GM18858 (cell line): ENCODE results near the gene ZNF496.
"Not testable (repeated sequence)": the region's sequence is repeated elsewhere in the genome, so short reads cannot be mapped to it uniquely, and the experiment has no call there.

Experiments
- ATAC-seq: cut with Tn5 transposase; IDR thresholded peaks from one replicate; pipeline ENCODE4 v1.9.1; 2021; ENCODE audit not compliant: unreplicated experiment

Gene ZNF496

GRCh38 chr1:247295746-247296145 is 35.9 kb downstream of the ZNF496 start:
- ATAC-seq: no peak

DNA sequence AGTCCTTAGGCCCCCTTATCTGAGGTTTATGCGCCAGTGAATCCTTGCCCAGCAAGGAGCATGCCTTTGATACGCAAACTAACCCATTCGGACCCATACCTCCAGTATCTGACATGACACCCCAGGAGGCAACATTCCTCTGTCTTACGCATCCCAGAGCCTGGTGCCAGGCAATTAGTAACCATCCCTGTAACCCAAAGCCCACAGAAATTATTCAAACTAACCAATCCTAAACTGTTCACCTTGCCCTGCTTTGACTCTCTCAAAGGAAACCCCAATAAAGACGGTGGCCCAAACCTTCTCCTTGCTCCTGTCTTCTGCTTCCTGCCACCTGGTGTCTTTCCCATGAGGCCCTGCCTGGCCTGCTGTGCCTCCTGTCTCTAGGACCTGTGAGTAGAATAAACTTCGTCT is 36.4 kb downstream of the ZNF496 start:
- no peak for ATAC-seq

GRCh38 chr1:247294282-247294681 is 37.4 kb downstream of the ZNF496 start:
- no peak for ATAC-seq

DNA sequence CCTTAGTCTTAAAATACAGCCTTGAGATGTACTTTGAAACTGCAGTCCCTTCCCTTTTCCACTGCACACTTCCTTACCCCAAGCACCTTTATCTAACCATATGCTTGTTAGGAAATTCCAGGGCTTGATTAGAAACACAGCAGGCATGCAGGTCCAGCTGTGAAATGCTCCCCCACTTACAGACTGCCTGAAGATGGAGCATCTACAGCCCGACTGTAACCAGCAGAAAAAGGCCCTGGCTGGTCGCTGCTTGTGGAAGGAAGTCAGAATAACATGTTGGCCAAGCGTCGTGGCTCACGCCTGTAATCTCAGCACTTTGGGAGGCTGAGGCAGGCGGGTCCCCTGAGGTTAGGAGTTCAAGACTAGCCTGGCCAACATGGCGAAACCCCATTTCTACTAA is 38.6 kb downstream of the ZNF496 start:
- no peak for ATAC-seq

- no peak for ATAC-seq
These were observed 39.7 kb downstream of the ZNF496 start for GRCh38 chr1:247291833-247292561.

GRCh38 chr1:247291161-247291560 is 40.5 kb downstream of the ZNF496 start:
- ATAC-seq: no peak

- ATAC-seq: no peak
These were observed 41.1 kb downstream of the ZNF496 start for GRCh38 chr1:247290576-247290975.

GRCh38 chr1:247289274-247289892 is 42.3 kb downstream of the ZNF496 start:
- ATAC-seq: not testable (repeated sequence)

DNA sequence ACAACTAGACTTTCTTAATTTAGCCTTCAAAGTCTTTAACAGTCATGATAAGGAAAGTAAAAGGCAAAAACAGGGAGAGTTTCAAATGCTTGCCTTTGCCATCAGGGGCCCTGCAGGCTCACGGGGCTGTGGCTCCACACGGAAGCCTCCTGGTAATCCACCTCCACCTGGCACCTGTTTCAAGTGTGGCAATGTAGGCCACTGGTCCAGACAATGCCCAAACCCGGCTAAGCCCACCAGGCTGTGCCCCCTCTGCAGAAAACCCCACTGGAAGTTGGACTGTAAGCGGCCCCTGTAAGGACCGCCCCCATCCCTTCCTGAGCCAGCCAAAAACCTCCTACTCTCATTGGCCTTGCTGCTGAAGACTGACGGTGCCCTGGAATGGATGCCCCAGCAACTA is 43.3 kb downstream of the ZNF496 start:
- no peak for ATAC-seq

DNA sequence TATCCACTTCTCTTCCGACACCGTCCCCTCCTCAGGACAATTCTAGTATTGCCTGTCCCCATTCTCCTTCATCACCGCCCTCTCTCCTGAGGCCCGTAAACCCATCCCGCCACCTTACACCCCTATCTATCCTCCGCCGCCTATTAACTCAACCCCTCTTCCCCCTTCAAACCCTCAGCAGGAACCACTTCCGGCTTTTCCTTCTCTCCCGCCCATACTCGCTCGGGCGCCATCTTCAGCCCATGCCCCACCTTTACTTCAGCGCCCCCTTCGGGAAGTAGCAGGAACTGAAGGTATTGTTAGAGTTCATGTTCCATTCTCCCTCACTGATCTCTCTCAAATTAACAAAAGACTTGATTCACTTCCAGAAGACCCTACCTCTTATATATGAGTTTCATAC is 44.2 kb downstream of the ZNF496 start:
- ATAC-seq: no peak

DNA sequence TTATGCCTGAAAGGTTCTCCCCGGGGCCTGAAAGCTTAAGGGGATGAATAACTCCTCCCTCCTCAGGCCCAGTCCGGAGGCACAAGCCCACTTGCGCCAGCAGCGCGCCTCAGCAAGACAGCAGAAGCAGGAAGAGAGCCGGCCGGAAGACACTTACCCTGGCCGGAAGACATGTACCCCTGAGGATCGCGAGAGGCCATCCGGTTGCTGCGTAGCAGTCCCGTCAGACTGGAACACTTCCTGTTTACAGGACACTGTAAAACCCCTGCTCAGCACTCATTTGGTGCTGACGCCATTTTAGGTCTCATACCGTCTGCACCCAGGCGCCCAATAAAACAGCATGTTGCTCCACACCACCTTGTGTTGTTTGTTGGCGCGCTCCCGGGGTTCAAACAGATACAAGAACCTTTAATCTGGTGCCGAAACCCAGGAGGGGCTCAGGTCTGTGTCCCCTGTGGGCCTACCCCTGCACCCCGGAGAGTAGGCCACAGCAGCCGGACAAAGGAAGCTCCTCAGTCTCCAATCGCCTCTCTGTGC is 45.5 kb downstream of the ZNF496 start:
- ATAC-seq: no peak

DNA sequence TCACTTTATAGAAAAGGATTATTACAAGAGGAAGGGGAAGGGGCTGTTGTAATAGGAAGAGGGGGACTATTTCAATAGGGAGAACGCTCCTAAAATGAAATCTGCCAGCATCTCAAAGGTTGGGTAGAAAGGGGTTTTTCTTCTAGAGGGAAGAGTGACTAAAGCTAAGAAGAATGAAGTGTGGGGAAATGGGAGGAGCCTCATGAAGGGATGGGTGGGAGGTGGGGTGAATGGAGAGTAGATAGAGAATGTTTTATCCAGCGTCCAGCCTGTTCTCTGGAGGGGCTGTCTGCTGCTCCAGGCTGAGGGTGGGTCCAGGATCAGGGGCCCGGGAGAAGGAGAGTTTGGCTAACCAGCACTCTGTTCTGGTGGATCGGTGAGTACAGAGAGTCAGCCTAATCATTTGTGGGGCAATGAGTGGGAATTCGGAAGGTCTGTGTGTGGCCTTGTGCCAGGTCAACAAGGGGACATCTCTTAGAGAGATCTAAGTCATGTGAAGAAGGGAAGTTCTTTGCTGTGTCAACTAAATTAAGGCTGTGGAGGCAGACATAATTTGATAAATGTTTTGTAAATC is 50.6 kb downstream of the ZNF496 start:
- ATAC-seq: no peak

GRCh38 chr1:247277191-247277590 is 54.5 kb downstream of the ZNF496 start:
- ATAC-seq: no peak

- ATAC-seq: no peak
These were observed 56.9 kb downstream of the ZNF496 start for GRCh38 chr1:247274605-247275256.

DNA sequence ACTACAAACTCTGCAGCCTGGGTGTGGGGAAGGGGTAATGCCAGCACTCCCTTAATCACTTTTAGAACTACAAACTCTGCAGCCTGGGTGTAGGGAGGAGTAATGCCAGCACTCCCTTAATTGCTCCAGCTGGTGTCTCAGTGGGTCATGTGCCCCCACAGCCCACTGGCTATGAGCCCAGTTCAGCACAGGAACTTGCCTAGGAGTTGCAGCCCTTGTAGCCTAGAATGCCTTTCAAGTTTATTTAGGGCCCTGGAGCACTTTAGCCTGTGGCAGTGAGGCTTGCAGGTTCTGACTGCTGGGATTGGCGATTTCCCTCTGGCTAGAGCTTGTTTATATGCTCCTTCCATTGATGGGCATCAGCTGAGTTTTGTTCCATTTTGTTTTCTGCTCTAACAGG is 58.7 kb downstream of the ZNF496 start:
- no peak for ATAC-seq

DNA sequence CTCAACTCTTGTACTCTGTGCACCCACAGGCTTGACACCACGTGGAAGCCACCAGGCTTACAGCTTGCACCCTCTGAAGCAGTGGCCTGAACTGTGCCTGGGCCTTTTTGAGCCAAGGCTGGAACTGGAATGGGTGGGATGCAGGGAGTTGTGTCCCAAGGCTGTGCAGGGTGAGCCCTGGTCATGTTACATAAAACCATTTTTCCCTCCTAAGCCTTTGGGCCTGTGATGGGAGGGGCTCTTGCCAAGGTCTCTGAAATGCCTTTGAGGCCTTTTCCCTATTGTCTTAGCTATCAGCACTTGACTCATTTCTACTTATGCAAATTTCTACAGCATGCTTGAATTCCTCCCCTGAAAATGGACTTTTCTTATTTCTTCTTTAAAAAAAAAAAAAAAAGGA is 61.7 kb downstream of the ZNF496 start:
- no peak for ATAC-seq

DNA sequence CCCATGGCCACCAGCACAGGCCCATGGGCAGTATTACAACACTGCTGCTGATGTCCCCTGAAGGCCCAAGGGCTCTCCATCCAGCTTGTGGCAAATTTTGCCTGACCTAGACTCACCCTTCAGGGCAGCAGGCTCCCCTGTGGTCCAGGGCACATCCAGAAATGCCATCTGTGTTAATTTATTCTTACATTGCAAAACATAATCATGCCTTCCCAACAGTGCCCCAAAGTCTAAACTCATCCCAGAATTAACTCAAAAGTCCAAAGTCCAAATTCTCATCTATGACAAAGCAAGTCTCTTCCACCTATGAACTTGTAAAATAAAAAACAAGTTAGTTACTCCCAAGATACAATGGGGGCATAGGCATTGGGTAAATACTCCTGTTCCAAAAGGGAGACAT is 62.5 kb downstream of the ZNF496 start:
- no peak for ATAC-seq

DNA sequence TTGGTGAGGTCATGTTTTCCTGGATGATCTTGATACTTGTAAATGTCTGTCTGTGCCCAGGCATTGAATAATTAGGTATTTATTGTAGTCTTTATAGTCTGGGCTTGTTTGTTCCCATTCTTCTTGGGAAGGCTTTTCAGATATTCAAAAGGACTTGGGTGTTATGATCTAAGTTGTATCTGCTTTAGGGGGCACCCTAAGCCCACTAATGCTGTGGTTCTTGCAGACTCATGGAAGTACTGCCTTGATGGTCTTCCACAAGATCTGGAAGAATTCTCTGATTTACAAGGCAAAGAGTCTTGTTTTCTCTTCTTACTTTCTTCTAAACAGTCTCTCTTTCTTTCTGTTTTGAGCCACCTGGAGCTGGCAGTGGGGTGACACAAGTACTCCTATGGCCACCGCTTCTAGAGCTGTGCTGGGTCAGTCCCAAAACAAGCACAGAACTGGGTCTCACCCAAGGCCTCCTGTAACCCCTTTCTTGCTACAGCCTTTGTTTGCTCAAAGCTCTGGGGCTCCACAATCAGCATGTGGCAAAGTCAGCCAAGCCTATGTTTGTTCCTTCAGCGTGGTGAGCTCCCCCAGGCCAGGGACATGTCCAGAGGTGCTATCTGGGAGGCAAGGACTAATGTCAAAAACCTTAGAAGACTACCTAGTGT is 63.1 kb downstream of the ZNF496 start:
- no peak for ATAC-seq

DNA sequence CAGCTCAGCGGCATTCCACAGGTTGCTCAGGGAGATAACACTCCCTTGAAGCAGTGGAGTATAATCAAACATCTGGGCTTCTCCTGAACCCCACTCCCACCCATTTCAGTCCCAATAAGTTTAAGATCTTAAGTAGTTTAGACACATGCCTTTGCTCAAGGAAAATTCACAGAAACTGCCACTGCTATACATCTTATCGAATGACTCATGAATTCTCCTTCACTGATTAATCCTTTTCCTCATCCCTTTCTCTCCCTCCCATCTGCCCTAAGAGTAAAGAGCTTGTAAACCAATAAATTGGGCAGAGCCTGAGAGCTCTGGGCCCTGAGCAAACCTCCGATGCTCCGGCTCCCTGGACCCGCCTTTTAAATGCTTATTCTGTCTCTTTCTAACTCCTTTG is 65.6 kb downstream of the ZNF496 start:
- ATAC-seq: no peak

DNA sequence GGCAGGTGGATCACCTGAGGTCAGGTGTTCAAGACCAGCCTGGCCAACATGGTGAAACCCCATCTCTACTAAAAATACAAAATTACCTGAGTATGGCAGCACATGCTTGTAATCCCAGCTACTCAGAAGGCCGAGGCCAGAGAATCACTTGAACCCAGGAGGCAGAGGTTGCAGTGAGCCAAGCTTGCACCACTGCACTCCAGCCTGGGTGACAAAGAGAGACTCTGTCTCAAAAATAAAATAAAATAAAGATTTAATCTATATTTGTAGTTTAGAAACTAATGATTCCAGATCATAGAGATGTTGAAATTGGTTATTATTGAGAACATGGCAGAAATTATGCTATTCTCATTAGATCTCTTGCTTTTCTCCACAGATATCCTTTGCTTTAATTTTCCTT is 75.9 kb downstream of the ZNF496 start, which contains the start of gene VN1R5:
VN1R5 (plus strand) TSS at position 301 of the 400 bp plus-strand sequence.
- not testable (repeated sequence) for ATAC-seq

DNA sequence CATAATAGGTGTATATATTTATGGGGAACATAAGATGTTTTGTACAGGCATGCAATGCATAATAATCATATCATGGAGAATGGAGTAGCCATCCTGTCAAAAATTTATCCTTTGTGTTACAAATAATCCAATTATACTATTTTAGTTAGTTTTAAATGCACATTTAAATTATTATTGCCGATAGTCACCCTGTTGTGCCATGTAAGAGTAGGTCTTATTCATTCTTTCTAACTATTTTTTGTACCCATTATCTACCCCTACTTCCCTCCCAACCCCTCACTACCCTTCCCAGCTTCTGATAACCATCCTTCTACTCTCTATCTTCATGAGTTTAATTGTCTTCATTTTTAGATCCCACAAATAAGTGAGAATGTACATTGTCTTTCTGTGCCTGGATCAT is 84.1 kb downstream of the ZNF496 start:
- ATAC-seq: no peak
